ENCODE data around the gene HDAC4. TPM values are rescaled to one million over a fixed set of nuclear protein-coding genes. Genes with fewer than 3 reads are reported as not detected.

Gene HDAC4
- total and polyA plus RNA-seq, 12 donors = 3.7 to 40.0 (median 25.5) TPM

DNA sequence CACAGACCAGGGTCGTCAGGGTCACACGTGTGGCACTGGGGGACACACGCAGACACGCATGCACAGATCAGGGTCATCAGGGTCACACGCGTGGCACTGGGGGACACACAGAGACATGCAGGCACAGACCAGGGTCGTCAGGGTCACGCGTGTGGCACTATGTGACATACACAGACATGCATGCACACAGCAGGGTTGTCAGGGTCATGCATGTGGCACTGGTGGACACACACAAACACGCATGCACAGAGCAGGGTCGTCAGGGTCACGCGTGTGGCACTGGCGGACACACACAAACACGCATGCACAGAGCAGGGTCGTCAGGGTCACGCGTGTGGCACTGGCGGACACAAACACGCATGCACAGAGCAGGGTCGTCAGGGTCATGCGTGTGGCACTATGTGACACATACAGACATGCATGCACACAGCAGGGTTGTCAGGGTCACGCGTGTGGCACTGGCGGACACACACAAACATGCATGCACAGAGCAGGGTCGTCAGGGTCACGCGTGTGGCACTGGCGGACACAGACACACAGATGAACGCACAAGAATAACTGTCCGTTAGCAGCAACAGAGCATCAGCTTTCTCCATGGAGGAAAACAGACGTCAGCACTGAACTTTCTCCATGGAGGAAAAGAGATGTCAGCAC, 34.9 kb downstream of the HDAC4 start:
- DNase-seq (no peak), ATAC-seq (no peak)
- Histone ChIP-seq H3K27ac (no peak overlapping the region), H3K27me3 (no peaks in the 10 kb centered on the region), H3K4me1 (peaks cover 0 to 25% (median 3%) of the 10 kb centered on the region in 9 donors), H3K4me3 (no peak overlapping the region), H3K9me3 (no peaks in the 10 kb centered on the region), H3K36me3 (peaks cover 0 to 12% (median 0%) of the 10 kb centered on the region in 9 donors)
- TF ChIP-seq, protein P1, sequence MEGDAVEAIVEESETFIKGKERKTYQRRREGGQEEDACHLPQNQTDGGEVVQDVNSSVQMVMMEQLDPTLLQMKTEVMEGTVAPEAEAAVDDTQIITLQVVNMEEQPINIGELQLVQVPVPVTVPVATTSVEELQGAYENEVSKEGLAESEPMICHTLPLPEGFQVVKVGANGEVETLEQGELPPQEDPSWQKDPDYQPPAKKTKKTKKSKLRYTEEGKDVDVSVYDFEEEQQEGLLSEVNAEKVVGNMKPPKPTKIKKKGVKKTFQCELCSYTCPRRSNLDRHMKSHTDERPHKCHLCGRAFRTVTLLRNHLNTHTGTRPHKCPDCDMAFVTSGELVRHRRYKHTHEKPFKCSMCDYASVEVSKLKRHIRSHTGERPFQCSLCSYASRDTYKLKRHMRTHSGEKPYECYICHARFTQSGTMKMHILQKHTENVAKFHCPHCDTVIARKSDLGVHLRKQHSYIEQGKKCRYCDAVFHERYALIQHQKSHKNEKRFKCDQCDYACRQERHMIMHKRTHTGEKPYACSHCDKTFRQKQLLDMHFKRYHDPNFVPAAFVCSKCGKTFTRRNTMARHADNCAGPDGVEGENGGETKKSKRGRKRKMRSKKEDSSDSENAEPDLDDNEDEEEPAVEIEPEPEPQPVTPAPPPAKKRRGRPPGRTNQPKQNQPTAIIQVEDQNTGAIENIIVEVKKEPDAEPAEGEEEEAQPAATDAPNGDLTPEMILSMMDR (IDR thresholded peaks at IDR 0.05) = no peak
- intact Hi-C loops (cut with DNase I) = no loop called here
- 95 to 96% methylated on average over 32 of the region's 32 CpGs for WGBS, 2 donors

DNA sequence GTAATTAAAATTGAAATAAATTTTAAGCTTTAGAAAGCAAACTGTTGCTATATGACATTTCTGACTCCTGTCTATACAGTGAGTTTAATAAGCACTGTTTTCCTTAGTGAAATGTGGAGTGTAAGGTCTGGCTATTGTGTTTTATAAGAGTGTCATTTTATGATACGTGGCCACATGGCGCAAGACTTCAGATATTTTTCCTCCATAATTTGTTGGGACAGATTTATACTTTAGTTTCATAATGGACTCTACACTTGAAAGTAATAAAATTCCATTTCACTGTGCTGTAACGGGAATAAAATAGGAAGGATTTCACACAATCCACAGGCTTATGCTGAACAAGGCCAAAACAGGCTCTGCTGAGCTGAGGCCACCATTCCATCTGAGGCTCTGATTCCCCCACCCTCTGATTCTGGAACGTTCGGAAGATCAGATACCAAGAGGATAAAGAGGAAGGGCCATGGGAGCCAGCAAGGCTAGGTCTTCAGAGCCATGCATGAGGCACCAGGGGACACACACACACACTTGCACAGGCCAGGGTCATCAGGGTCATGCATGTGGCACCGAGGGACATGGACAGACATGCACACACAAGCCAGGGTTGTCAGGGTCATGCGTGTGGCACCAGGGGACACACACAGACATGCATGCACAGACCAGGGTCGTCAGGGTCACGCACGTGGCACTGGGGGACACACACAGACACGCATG, 35.6 kb downstream of the HDAC4 start:
- no peak overlapping the region for H3K27ac ChIP-seq
- no peaks in the 10 kb centered on the region for H3K9me3 ChIP-seq
- WGBS, 2 donors = 85 to 86% methylated on average over 11 of the region's 11 CpGs
- H3K4me1 ChIP-seq = peaks cover 1 to 32% (median 3%) of the 10 kb centered on the region in 9 donors
- no peak overlapping the region for H3K4me3 ChIP-seq
- intact Hi-C loops (cut with DNase I) = no loop called here
- TF ChIP-seq, protein P1 (IDR thresholded peaks at IDR 0.05) = no peak
- ATAC-seq (no peak), DNase-seq (no peak)
- H3K36me3 ChIP-seq = peaks cover 0 to 12% (median 0%) of the 10 kb centered on the region in 9 donors
- no peaks in the 10 kb centered on the region for H3K27me3 ChIP-seq

GRCh38 chr2:239363946-239364637, 36.7 kb downstream of the HDAC4 start:
- TF ChIP-seq, protein P1 (IDR thresholded peaks at IDR 0.05) = no peak
- WGBS, 2 donors = 86 to 87% methylated on average over 21 of the region's 21 CpGs

DNA sequence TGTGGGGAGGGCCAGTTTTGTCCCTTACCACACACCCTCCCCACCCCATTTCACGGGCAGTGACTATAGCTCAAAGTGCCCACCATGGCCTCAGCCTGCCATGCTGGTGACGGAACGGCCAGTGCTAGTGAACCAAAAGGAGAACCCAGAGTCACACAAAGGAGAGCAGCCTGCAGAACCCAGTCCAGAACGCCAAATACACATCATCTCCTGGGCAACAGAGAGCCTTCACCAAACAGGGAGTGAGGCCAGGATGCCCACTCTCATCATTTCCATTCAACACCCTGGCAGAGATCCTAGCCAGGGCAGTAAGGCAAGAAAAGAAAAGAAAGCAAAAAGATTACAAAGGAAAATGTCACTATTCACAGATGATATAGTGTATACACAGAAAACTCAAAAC, 38.3 kb downstream of the HDAC4 start:
- intact Hi-C loops (cut with DNase I) = no loop called here
- no peak overlapping the region for H3K4me3 ChIP-seq
- TF ChIP-seq, protein P1 (IDR thresholded peaks at IDR 0.05) = no peak
- H3K4me1 ChIP-seq = peaks cover 2 to 39% (median 10%) of the 10 kb centered on the region in 9 donors
- no peaks in the 10 kb centered on the region for H3K27me3 ChIP-seq
- no peaks in the 10 kb centered on the region for H3K9me3 ChIP-seq
- 72 to 82% methylated on average over 4 of the region's 4 CpGs for WGBS, 2 donors
- DNase-seq (no peak), ATAC-seq (peak in 1 of 8 donors; percentile 49)
- no peak overlapping the region for H3K27ac ChIP-seq
- H3K36me3 ChIP-seq = peaks cover 0 to 3% (median 0%) of the 10 kb centered on the region in 9 donors

More at GRCh38 chr2:239363946-239364637, 36.7 kb downstream of the HDAC4 start:
- intact Hi-C loops (cut with DNase I) = no loop called here
- DNase-seq (no peak), ATAC-seq (no peak)
- Histone ChIP-seq H3K36me3 (peaks cover 0 to 3% (median 0%) of the 10 kb centered on the region in 9 donors), H3K27me3 (no peaks in the 10 kb centered on the region), H3K4me3 (no peak overlapping the region), H3K27ac (no peak overlapping the region), H3K9me3 (no peaks in the 10 kb centered on the region), H3K4me1 (peaks cover 2 to 39% (median 10%) of the 10 kb centered on the region in 9 donors)
